ENCODE measurements around the gene PRRT4. TPM values are rescaled to one million over a fixed set of nuclear protein-coding genes. Genes with fewer than 3 reads are reported as not detected.

The PRRT4 gene
- total RNA-seq, 4 donors from 2014 or later, result 0.38 to 1.9 (median 1.5) TPM

GRCh38 chr7:128364166-128364870, 2.8 kb upstream of the PRRT4 start:
- intact Hi-C loops (cut with DNase I), result no loop called here
- H3K27me3 ChIP-seq, result peaks cover 0 to 60% (median 0%) of the 10 kb centered on the region in 4 donors
- WGBS, 2 donors, result 83 to 87% methylated on average over 4 of the region's 4 CpGs
- TF ChIP-seq, protein P1, sequence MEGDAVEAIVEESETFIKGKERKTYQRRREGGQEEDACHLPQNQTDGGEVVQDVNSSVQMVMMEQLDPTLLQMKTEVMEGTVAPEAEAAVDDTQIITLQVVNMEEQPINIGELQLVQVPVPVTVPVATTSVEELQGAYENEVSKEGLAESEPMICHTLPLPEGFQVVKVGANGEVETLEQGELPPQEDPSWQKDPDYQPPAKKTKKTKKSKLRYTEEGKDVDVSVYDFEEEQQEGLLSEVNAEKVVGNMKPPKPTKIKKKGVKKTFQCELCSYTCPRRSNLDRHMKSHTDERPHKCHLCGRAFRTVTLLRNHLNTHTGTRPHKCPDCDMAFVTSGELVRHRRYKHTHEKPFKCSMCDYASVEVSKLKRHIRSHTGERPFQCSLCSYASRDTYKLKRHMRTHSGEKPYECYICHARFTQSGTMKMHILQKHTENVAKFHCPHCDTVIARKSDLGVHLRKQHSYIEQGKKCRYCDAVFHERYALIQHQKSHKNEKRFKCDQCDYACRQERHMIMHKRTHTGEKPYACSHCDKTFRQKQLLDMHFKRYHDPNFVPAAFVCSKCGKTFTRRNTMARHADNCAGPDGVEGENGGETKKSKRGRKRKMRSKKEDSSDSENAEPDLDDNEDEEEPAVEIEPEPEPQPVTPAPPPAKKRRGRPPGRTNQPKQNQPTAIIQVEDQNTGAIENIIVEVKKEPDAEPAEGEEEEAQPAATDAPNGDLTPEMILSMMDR (IDR thresholded peaks at IDR 0.05), result no peak
- H3K4me1 ChIP-seq, result peaks cover 16 to 42% (median 17%) of the 10 kb centered on the region in 3 donors
- no peak for DNase-seq
- H3K9me3 ChIP-seq, result no peaks in the 10 kb centered on the region
- no peak overlapping the region for H3K27ac ChIP-seq
- no peaks in the 10 kb centered on the region for H3K36me3 ChIP-seq
- no peak overlapping the region for H3K4me3 ChIP-seq

DNA sequence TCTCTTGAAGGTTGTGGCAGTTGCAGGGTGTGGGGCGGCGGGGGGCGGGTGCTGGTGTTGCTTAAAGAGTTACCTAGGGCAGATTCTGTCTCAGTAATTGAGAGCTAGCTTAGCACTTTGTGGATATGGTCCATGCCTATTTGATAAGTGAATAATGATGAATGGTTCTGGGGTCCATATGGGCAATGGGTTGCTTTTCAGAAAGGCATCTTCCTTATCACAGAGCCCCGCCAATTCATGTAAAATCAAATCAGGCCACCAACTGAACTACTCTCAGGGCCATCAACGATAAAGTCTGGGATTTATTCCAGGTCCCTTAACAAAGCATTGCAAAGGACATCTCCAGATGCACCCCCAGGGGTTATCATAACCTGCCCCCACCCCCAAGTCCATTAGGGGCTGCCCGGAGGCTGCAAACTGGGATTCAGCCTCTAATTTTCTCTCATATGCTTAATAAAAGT, 1.8 kb upstream of the PRRT4 start:
- no peaks in the 10 kb centered on the region for H3K9me3 ChIP-seq
- no peak overlapping the region for H3K27ac ChIP-seq
- peaks cover 16 to 42% (median 17%) of the 10 kb centered on the region in 3 donors for H3K4me1 ChIP-seq
- TF ChIP-seq, protein P1 (IDR thresholded peaks at IDR 0.05), result no peak
- no peak for DNase-seq
- intact Hi-C loops (cut with DNase I), result no loop called here
- 82 to 90% methylated on average over 5 to 6 of the region's 6 CpGs for WGBS, 2 donors
- no peaks in the 10 kb centered on the region for H3K36me3 ChIP-seq
- H3K4me3 ChIP-seq, result no peak overlapping the region
- peaks cover 0 to 69% (median 0%) of the 10 kb centered on the region in 4 donors for H3K27me3 ChIP-seq

- peaks cover 16 to 42% (median 17%) of the 10 kb centered on the region in 3 donors for H3K4me1 ChIP-seq
- no peak overlapping the region for H3K4me3 ChIP-seq
- H3K27ac ChIP-seq, result no peak overlapping the region
- DNase-seq, result no peak
- no peaks in the 10 kb centered on the region for H3K9me3 ChIP-seq
- 62 to 74% methylated on average over 4 of the region's 4 CpGs for WGBS, 2 donors
- peaks cover 0 to 74% (median 0%) of the 10 kb centered on the region in 4 donors for H3K27me3 ChIP-seq
- TF ChIP-seq, protein P1 (IDR thresholded peaks at IDR 0.05), result no peak
- TF ChIP-seq POLR2A (IDR thresholded peaks at IDR 0.05), result no peak
- H3K36me3 ChIP-seq, result no peaks in the 10 kb centered on the region
- intact Hi-C loops (cut with DNase I), result no loop called here
Measured at GRCh38 chr7:128362670-128363069, 1.2 kb upstream of the PRRT4 start.

DNA sequence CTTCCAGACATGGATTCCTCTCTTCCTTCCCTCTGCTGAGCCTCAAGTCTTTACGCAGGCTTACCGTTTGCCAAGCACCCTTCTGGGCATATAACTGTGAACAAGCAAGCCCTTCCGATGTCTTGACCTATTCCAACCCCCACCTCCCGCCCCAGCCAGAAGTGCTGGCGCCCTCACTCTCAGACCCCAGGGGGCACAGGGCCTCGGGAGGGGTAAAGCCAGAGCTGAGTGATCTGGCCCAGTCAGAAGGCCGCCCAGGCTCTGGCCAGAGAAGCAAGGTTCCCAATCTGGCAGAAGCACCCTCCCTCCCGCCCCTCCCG, 1.2 kb downstream of the PRRT4 start:
- Histone ChIP-seq H3K27ac (peak overlapping the region in 1 of 4 donors; percentile 37), H3K4me3 (peak overlapping the region in 3 of 4 donors; percentile 40 to 72 (median 63)), H3K27me3 (peaks cover 0 to 63% (median 0%) of the 10 kb centered on the region in 4 donors), H3K4me1 (peaks cover 10 to 30% (median 16%) of the 10 kb centered on the region in 3 donors), H3K36me3 (no peaks in the 10 kb centered on the region), H3K9me3 (no peaks in the 10 kb centered on the region)
- 57 to 70% methylated on average over 2 to 4 of the region's 9 CpGs for WGBS, 2 donors
- intact Hi-C loops (cut with DNase I), result no loop called here
- no peak for TF ChIP-seq POLR2A (IDR thresholded peaks at IDR 0.05)
- TF ChIP-seq, protein P1 (IDR thresholded peaks at IDR 0.05), result no peak
- DNase-seq, result no peak

DNA sequence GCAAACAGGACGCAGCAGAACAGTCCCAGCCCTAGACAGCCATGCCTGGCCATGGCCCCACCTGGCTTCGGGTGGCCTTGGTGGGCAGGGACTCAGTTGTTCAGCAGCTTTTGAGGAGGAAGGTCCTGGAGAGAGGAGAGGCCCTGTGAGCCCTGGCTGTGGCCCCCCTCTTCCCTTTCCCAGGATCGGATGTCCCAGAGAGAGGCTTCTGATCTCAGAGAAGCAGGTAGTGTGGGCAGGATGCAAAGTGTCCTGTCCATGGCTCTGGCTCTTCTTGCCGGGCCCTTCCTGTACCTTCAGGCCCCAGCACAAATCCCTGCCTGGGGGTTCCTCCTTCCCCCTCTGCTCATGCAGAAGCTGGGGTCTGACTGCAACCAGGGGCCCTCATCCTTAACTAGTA, 1.6 kb downstream of the PRRT4 start:
- intact Hi-C loops (cut with DNase I), result no loop called here
- H3K36me3 ChIP-seq, result no peaks in the 10 kb centered on the region
- H3K9me3 ChIP-seq, result no peaks in the 10 kb centered on the region
- peaks cover 10 to 30% (median 16%) of the 10 kb centered on the region in 3 donors for H3K4me1 ChIP-seq
- no peak for DNase-seq
- TF ChIP-seq POLR2A (IDR thresholded peaks at IDR 0.05), result no peak
- TF ChIP-seq, protein P1 (IDR thresholded peaks at IDR 0.05), result no peak
- H3K27me3 ChIP-seq, result peaks cover 0 to 59% (median 0%) of the 10 kb centered on the region in 4 donors
- no peak overlapping the region for H3K4me3 ChIP-seq
- WGBS, 2 donors, result 69 to 78% methylated on average over 1 to 3 of the region's 4 CpGs
- no peak overlapping the region for H3K27ac ChIP-seq
